Gastrocnemius medialis (tissue), 4 donors: ENCODE results near the gene STX1A.

Source experiments
- POLR2A ChIP-seq, 2 donors: fragments of 450-650 bp; IDR thresholded peaks; one replicate each; pipeline ENCODE4 v1.6.1; 2017; ENCODE audit warnings: antibody characterized with exemption in 2 of 2, mild to moderate bottlenecking in 2 of 2, moderate library complexity in 2 of 2
- TF ChIP-seq, protein P1 (sequence below), 5 experiments: fragments of 450-650 bp in 3 of 5; fragments of 200-600 bp in 2 of 5; sonication (generic) in 2 of 5; IDR thresholded peaks in 4 of 5; conservative IDR thresholded peaks in 1 of 5; 1 replicate in 4 of 5; 2 replicates in 1 of 5; pipeline ENCODE4 v1.5.1; 2016 to 2019; ENCODE audit warnings: antibody characterized with exemption in 5 of 5, mild to moderate bottlenecking in 3 of 5, moderate library complexity in 3 of 5

- TF ChIP-seq, protein P1, sequence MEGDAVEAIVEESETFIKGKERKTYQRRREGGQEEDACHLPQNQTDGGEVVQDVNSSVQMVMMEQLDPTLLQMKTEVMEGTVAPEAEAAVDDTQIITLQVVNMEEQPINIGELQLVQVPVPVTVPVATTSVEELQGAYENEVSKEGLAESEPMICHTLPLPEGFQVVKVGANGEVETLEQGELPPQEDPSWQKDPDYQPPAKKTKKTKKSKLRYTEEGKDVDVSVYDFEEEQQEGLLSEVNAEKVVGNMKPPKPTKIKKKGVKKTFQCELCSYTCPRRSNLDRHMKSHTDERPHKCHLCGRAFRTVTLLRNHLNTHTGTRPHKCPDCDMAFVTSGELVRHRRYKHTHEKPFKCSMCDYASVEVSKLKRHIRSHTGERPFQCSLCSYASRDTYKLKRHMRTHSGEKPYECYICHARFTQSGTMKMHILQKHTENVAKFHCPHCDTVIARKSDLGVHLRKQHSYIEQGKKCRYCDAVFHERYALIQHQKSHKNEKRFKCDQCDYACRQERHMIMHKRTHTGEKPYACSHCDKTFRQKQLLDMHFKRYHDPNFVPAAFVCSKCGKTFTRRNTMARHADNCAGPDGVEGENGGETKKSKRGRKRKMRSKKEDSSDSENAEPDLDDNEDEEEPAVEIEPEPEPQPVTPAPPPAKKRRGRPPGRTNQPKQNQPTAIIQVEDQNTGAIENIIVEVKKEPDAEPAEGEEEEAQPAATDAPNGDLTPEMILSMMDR (IDR thresholded peaks at IDR 0.05 in 4 of 5, conservative IDR thresholded peaks at IDR 0.05 in 1 of 5): no peak
- no peak for TF ChIP-seq POLR2A (IDR thresholded peaks at IDR 0.05)
These were observed 49.4 kb upstream of the STX1A start for GRCh38 chr7:73768641-73769480.
